GM23338 (cell line): Measurements from ENCODE around the gene ENTR1.

Experiments used
- CREB1 ChIP-seq: fragments of 250-450 bp; sonication (Bioruptor Pico); IDR thresholded peaks from 2 replicates; pipeline ENCODE4 v1.5.0; 2020; ENCODE audit warnings: low read depth, mild to moderate bottlenecking, moderate library complexity
- CTCF ChIP-seq, 2 experiments: fragments of 200-600 bp in 1 of 2; sonication (generic) in 1 of 2; conservative IDR thresholded peaks; 2 replicates each; pipeline versions ENCODE4 v1.5.1 to v1.6.1; 2016 to 2017; ENCODE audit warnings: antibody characterized with exemption in 2 of 2, low read depth in 2 of 2, mild to moderate bottlenecking in 2 of 2, moderate library complexity in 1 of 2
- EZH2 ChIP-seq: fragments of 200-600 bp; sonication (generic); IDR thresholded peaks from one replicate; pipeline ENCODE4 v1.8.0; 2017; ENCODE audit warnings: antibody characterized with exemption, mild to moderate bottlenecking, low read depth; ENCODE audit not compliant: unreplicated experiment
- EZH2phosphoT487 ChIP-seq: fragments of 200-600 bp; sonication (generic); IDR thresholded peaks from one replicate; pipeline ENCODE4 v1.8.1; 2018; ENCODE audit warnings: antibody characterized with exemption; ENCODE audit not compliant: unreplicated experiment
- JUNB ChIP-seq: IDR thresholded peaks from one replicate; pipeline ENCODE4 v1.6.1; 2016; ENCODE audit warnings: antibody characterized with exemption; ENCODE audit not compliant: unreplicated experiment
- NANOG ChIP-seq: IDR thresholded peaks from 2 replicates; pipeline ENCODE4 v1.6.1; 2016; ENCODE audit warnings: antibody characterized with exemption, borderline replicate concordance
- POLR2AphosphoS5 ChIP-seq: IDR thresholded peaks from 2 replicates; pipeline ENCODE4 v1.6.1; 2016; ENCODE audit warnings: antibody characterized with exemption, low read depth
- REST ChIP-seq: IDR thresholded peaks from one replicate; pipeline ENCODE4 v1.6.1; 2018; ENCODE audit warnings: antibody characterized with exemption; ENCODE audit not compliant: unreplicated experiment
- ZNF114 ChIP-seq: fragments of 250-450 bp; sonication (Bioruptor Pico); IDR thresholded peaks from 2 replicates; pipeline ENCODE4 v1.5.0; 2020; ENCODE audit warnings: mild to moderate bottlenecking, moderate library complexity

- TF ChIP-seq CTCF (conservative IDR thresholded peaks at IDR 0.05; ENCODE audit: low read depth in 2 of 2) (no peak), POLR2AphosphoS5 (no peak), EZH2 (no peak), EZH2phosphoT487 (no peak), JUNB (no peak), CREB1 (CRISPR knock-in tag) (no peak), REST (no peak), ZNF114 (CRISPR knock-in tag) (no peak), NANOG (no peak)
These were observed 49.0 kb upstream of the ENTR1 start for GRCh38 chr9:136459425-136459824.
